ENCODE results near the gene VPS8. TPM values are rescaled to one million over a fixed set of nuclear protein-coding genes. Genes with fewer than 3 reads are reported as not detected.
"Not testable (repeated sequence)": the region's sequence is repeated elsewhere in the genome, so short reads cannot be mapped to it uniquely, and the experiment has no call there.

VPS8 gene
- total and polyA plus RNA-seq, 4 donors: 6.8 to 108 (median 38.0) TPM

- Histone ChIP-seq H3K9me3 (ENCODE audit: control insufficient read depth, low read length) (no peaks in the 10 kb centered on the region), H3K4me1 (ENCODE audit: control insufficient read depth in 1 of 2, insufficient read depth in 2 of 2, low read length in 2 of 2) (no peaks in the 10 kb centered on the region), H3K27ac (ENCODE audit: low read depth in 1 of 2, low read length in 2 of 2) (no peak overlapping the region), H3K4me3 (ENCODE audit: low read length in 2 of 2) (no peak overlapping the region), H3K27me3 (ENCODE audit: control insufficient read depth in 1 of 2, insufficient read depth in 2 of 2, low read length in 1 of 2) (no peaks in the 10 kb centered on the region), H3K36me3 (ENCODE audit: control insufficient read depth in 1 of 2, insufficient read depth in 2 of 2, low read length in 1 of 2) (peaks cover 0 to 2% of the 10 kb centered on the region in 2 donors)
- intact Hi-C loops (cut with DNase I): no loop called here
- 92 to 98% methylated on average over 3 of the region's 3 CpGs for WGBS, 2 donors
- DNase-seq (no peak), ATAC-seq (ENCODE audit: low FRiP score) (no peak)
Measured at GRCh38 chr3:184981071-184981470, 169.1 kb downstream of the VPS8 start.

GRCh38 chr3:184982076-184982475 lies 170.1 kb downstream of the VPS8 start:
- H3K9me3 ChIP-seq (ENCODE audit: control insufficient read depth, low read length): no peaks in the 10 kb centered on the region
- no peak overlapping the region for H3K27ac ChIP-seq (ENCODE audit: low read depth in 1 of 2, low read length in 2 of 2)
- H3K4me3 ChIP-seq (ENCODE audit: low read length in 2 of 2): no peak overlapping the region
- 79 to 82% methylated on average over 3 of the region's 3 CpGs for WGBS, 2 donors
- H3K4me1 ChIP-seq (ENCODE audit: control insufficient read depth in 1 of 2, insufficient read depth in 2 of 2, low read length in 2 of 2): no peaks in the 10 kb centered on the region
- intact Hi-C loops (cut with DNase I): no loop called here
- no peaks in the 10 kb centered on the region for H3K27me3 ChIP-seq (ENCODE audit: control insufficient read depth in 1 of 2, insufficient read depth in 2 of 2, low read length in 1 of 2)
- ATAC-seq (ENCODE audit: low FRiP score): no peak
- H3K36me3 ChIP-seq (ENCODE audit: control insufficient read depth in 1 of 2, insufficient read depth in 2 of 2, low read length in 1 of 2): peaks cover 0 to 2% of the 10 kb centered on the region in 2 donors
- DNase-seq: no peak

GRCh38 chr3:184985586-184985985 lies 173.6 kb downstream of the VPS8 start:
- H3K4me1 ChIP-seq (ENCODE audit: control insufficient read depth in 1 of 2, insufficient read depth in 2 of 2, low read length in 2 of 2): no peaks in the 10 kb centered on the region
- intact Hi-C loops (cut with DNase I): no loop called here
- 93 to 94% methylated on average over 5 of the region's 5 CpGs for WGBS, 2 donors
- no peaks in the 10 kb centered on the region for H3K9me3 ChIP-seq (ENCODE audit: control insufficient read depth, low read length)
- peaks cover 2 to 3% of the 10 kb centered on the region in 2 donors for H3K36me3 ChIP-seq (ENCODE audit: control insufficient read depth in 1 of 2, insufficient read depth in 2 of 2, low read length in 1 of 2)
- H3K27ac ChIP-seq (ENCODE audit: low read depth in 1 of 2, low read length in 2 of 2): no peak overlapping the region
- ATAC-seq (ENCODE audit: low FRiP score) (no peak), DNase-seq (no peak)
- no peaks in the 10 kb centered on the region for H3K27me3 ChIP-seq (ENCODE audit: control insufficient read depth in 1 of 2, insufficient read depth in 2 of 2, low read length in 1 of 2)
- no peak overlapping the region for H3K4me3 ChIP-seq (ENCODE audit: low read length in 2 of 2)

- 89 to 97% methylated on average over 3 of the region's 3 CpGs for WGBS, 2 donors
- no peak for DNase-seq
- Histone ChIP-seq H3K36me3 (ENCODE audit: control insufficient read depth in 1 of 2, insufficient read depth in 2 of 2, low read length in 1 of 2) (peaks cover 0 to 3% of the 10 kb centered on the region in 2 donors), H3K9me3 (ENCODE audit: control insufficient read depth, low read length) (no peaks in the 10 kb centered on the region), H3K4me3 (ENCODE audit: low read length in 2 of 2) (no peak overlapping the region), H3K27me3 (ENCODE audit: control insufficient read depth in 1 of 2, insufficient read depth in 2 of 2, low read length in 1 of 2) (no peaks in the 10 kb centered on the region), H3K27ac (ENCODE audit: low read depth in 1 of 2, low read length in 2 of 2) (no peak overlapping the region), H3K4me1 (ENCODE audit: control insufficient read depth in 1 of 2, insufficient read depth in 2 of 2, low read length in 2 of 2) (no peaks in the 10 kb centered on the region)
- no peak for ATAC-seq (ENCODE audit: low FRiP score)
- intact Hi-C loops (cut with DNase I): no loop called here
Measured at GRCh38 chr3:184986366-184986889, 174.5 kb downstream of the VPS8 start.

- Histone ChIP-seq H3K27ac (ENCODE audit: low read depth in 1 of 2, low read length in 2 of 2) (no peak overlapping the region), H3K9me3 (ENCODE audit: control insufficient read depth, low read length) (no peaks in the 10 kb centered on the region), H3K4me1 (ENCODE audit: control insufficient read depth in 1 of 2, insufficient read depth in 2 of 2, low read length in 2 of 2) (no peaks in the 10 kb centered on the region), H3K27me3 (ENCODE audit: control insufficient read depth in 1 of 2, insufficient read depth in 2 of 2, low read length in 1 of 2) (no peaks in the 10 kb centered on the region), H3K36me3 (ENCODE audit: control insufficient read depth in 1 of 2, insufficient read depth in 2 of 2, low read length in 1 of 2) (peaks cover 5 to 17% of the 10 kb centered on the region in 2 donors), H3K4me3 (ENCODE audit: low read length in 2 of 2) (no peak overlapping the region)
- ATAC-seq (ENCODE audit: low FRiP score) (no peak), DNase-seq (no peak)
- intact Hi-C loops (cut with DNase I): no loop called here
- WGBS, 2 donors: 96 to 97% methylated on average over 1 of the region's 1 CpG
Measured at GRCh38 chr3:184993394-184993793, 181.4 kb downstream of the VPS8 start.

- H3K36me3 ChIP-seq (ENCODE audit: control insufficient read depth in 1 of 2, insufficient read depth in 2 of 2, low read length in 1 of 2); H3K4me3 ChIP-seq (ENCODE audit: low read length in 2 of 2); H3K27me3 ChIP-seq (ENCODE audit: control insufficient read depth in 1 of 2, insufficient read depth in 2 of 2, low read length in 1 of 2); H3K4me1 ChIP-seq (ENCODE audit: control insufficient read depth in 1 of 2, insufficient read depth in 2 of 2, low read length in 2 of 2); ATAC-seq (ENCODE audit: low FRiP score); DNase-seq; intact Hi-C loops (cut with DNase I); H3K9me3 ChIP-seq (ENCODE audit: control insufficient read depth, low read length); H3K27ac ChIP-seq (ENCODE audit: low read depth in 1 of 2, low read length in 2 of 2): not testable (repeated sequence)
- 90 to 98% methylated on average over 2 to 28 of the region's 28 CpGs for WGBS, 2 donors
Measured at GRCh38 chr3:185003876-185004275, 191.9 kb downstream of the VPS8 start.

- 92 to 96% methylated on average over 3 of the region's 3 CpGs for WGBS, 2 donors
- Histone ChIP-seq H3K4me1 (ENCODE audit: control insufficient read depth in 1 of 2, insufficient read depth in 2 of 2, low read length in 2 of 2) (no peaks in the 10 kb centered on the region), H3K36me3 (ENCODE audit: control insufficient read depth in 1 of 2, insufficient read depth in 2 of 2, low read length in 1 of 2) (peaks cover 0 to 2% of the 10 kb centered on the region in 2 donors), H3K9me3 (ENCODE audit: control insufficient read depth, low read length) (peaks cover 2% of the 10 kb centered on the region), H3K27me3 (ENCODE audit: control insufficient read depth in 1 of 2, insufficient read depth in 2 of 2, low read length in 1 of 2) (no peaks in the 10 kb centered on the region), H3K4me3 (ENCODE audit: low read length in 2 of 2) (no peak overlapping the region), H3K27ac (ENCODE audit: low read depth in 1 of 2, low read length in 2 of 2) (no peak overlapping the region)
- intact Hi-C loops (cut with DNase I): no loop called here
- DNase-seq (no peak), ATAC-seq (ENCODE audit: low FRiP score) (no peak)
Measured at GRCh38 chr3:185009650-185010049, 197.7 kb downstream of the VPS8 start.

- H3K27me3 ChIP-seq (ENCODE audit: control insufficient read depth in 1 of 2, insufficient read depth in 2 of 2, low read length in 1 of 2); H3K36me3 ChIP-seq (ENCODE audit: control insufficient read depth in 1 of 2, insufficient read depth in 2 of 2, low read length in 1 of 2); H3K4me1 ChIP-seq (ENCODE audit: control insufficient read depth in 1 of 2, insufficient read depth in 2 of 2, low read length in 2 of 2); H3K4me3 ChIP-seq (ENCODE audit: low read length in 2 of 2); H3K9me3 ChIP-seq (ENCODE audit: control insufficient read depth, low read length); intact Hi-C loops (cut with DNase I); H3K27ac ChIP-seq (ENCODE audit: low read depth in 1 of 2, low read length in 2 of 2); ATAC-seq (ENCODE audit: low FRiP score): not testable (repeated sequence)
- DNase-seq: peak in 1 of 2 donors; percentile 78
- WGBS, 2 donors: 5 to 10% methylated on average over 12 of the region's 12 CpGs
Measured at GRCh38 chr3:185017584-185017983, 205.6 kb downstream of the VPS8 start.

GRCh38 chr3:185017996-185018395 lies 206.0 kb downstream of the VPS8 start:
- intact Hi-C loops (cut with DNase I): not testable (repeated sequence)

More at GRCh38 chr3:185017996-185018395, 206.0 kb downstream of the VPS8 start:
- WGBS, 2 donors: 6 to 12% methylated on average over 6 of the region's 6 CpGs
- H3K27me3 ChIP-seq (ENCODE audit: control insufficient read depth in 1 of 2, insufficient read depth in 2 of 2, low read length in 1 of 2); DNase-seq; ATAC-seq (ENCODE audit: low FRiP score); H3K36me3 ChIP-seq (ENCODE audit: control insufficient read depth in 1 of 2, insufficient read depth in 2 of 2, low read length in 1 of 2); H3K4me1 ChIP-seq (ENCODE audit: control insufficient read depth in 1 of 2, insufficient read depth in 2 of 2, low read length in 2 of 2); H3K27ac ChIP-seq (ENCODE audit: low read depth in 1 of 2, low read length in 2 of 2); H3K4me3 ChIP-seq (ENCODE audit: low read length in 2 of 2); H3K9me3 ChIP-seq (ENCODE audit: control insufficient read depth, low read length): not testable (repeated sequence)
